GM19397 (cell line): ENCODE data around the gene ATP23.

ENCODE experiments used
- ATAC-seq: cut with Tn5 transposase; IDR thresholded peaks from one replicate; pipeline ENCODE4 v1.9.1; 2021; ENCODE audit warnings: mild to moderate bottlenecking, moderate library complexity; ENCODE audit not compliant: unreplicated experiment

The ATP23 gene

DNA sequence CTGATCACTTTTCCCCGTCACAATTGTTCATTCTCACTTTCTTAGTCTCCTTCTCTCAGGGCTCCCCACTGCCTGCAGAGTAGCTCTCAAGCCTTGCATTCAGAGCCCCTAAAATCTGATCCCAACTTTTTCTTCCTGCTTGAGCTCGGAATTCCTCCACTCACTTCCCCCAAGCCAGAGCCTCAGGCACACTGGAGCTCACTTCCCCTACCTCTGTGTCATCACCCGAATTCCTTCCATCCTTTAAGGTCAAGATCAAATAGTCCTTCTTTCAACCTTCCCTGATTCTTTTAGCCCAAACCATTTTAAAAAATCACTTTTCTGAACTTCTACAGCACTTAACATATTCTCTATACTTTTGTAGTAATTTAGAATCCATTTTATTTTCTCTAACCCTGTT is 34.1 kb upstream of the ATP23 start:
- no peak for ATAC-seq

DNA sequence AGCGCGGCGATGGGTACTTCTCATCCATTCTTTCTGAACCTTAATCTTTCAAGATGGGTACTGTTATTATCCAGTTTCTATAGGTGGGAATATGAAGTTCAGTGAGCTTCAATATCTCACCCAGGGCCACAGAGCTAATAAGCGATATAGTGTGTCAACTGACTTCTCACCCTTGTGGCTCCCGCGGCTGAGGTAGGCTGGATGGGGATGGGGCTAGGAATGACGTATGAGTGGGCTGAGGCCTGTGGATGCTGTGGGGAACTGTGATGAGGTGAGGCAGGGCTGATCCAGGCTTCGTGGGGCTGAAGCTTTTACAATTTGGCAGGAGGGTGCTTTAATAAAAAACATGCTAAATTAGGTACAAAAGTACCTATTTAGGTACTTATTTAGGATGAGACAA is 32.9 kb upstream of the ATP23 start:
- ATAC-seq = no peak

- ATAC-seq = no peak
These were observed 32.3 kb upstream of the ATP23 start for GRCh38 chr12:57909056-57909455.

DNA sequence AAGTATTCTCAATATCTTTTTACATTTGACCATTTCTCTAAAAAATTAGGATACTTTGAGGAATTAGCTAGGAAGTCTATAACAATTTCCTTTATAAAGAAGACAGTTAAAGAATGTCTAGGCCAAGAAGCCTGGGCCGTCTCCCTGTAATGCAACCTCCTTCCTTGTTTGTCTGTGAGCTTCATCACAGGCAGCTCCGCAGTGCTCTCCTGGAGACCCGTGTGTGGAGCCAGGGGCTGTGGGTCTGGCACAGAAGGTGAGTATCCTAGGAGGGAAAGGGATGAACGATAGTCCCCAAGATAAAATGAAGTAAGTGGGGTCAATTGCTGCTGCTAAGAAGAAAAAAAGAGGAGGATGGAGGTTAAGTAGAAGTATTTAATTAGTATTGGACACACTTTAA is 31.8 kb upstream of the ATP23 start:
- no peak for ATAC-seq

DNA sequence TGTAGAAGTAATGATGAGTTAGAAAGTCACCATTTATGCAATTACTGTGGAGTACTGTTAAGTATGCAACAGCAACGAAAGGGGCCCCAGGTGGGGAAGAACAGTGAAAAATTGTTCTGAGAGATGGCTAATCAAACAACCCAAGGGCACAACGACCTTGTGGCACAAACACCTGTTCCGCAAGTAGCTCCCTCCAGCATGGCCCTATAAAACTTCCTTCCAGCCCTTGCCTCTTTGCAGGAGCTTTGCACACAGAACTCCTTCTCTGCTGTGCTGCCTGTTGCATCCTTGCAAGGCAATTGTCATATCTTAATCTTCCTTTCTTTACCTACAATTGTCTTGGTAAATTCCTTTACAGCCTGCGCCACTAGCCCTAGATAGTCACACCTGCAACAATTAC is 23.2 kb upstream of the ATP23 start:
- ATAC-seq = no peak

GRCh38 chr12:57927086-57927485 is 14.3 kb upstream of the ATP23 start:
- ATAC-seq = no peak

- no peak for ATAC-seq
These were observed 12.1 kb upstream of the ATP23 start for GRCh38 chr12:57929092-57929830.

GRCh38 chr12:57934819-57935218 is 6.5 kb upstream of the ATP23 start:
- ATAC-seq = no peak

DNA sequence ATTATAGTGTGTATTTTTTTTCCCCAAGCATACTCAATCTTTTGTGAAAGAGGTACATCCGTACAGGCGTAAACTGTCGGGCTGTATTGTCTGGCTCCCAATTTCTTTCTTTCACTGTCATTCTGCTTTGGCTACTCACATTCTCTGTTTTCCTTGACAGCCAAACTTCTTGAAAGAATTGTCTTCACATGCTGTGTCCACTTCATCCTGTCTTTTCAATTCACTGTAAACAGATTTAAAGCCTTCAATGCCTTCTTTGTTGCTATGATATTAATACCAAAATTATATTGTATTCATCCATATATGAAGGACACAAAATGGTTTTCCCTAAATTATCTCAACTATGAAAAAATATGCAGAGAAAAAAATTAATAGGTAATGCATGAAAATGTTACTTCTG is 6.0 kb upstream of the ATP23 start:
- ATAC-seq = no peak

DNA sequence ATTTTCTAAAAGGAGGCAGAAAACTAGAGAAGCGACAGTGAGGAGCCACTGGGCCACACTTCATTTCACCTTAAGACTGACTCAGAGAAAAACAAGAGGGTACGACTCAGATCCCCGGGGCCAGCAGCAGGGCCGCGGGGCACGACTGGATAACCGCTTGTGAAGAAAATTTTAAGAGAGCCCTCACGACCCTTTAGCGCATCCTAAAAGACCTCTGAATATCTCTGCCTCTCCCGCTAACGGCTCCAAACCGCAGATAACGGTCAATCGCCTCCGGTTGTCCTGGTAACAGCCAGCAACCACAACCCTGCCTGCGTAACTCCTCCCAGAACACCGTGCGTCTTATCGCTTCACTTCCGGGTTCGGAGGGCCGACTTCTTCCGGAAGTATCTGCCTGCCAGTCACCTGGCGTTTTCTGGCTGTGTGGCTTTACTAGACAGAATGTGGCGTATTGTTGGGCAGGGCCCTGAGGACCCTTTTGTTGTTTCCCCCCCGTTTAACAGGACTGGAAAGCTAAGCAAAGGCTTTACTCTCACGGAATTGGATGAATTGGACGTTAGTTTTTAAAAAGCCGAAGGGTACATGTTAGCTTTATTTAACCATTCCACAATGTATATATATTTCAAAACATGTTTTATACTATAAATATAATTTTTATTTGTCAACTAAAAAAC is 5.4 kb upstream of the ATP23 start:
- ATAC-seq = peak; percentile 99

- ATAC-seq = no peak
These were observed 4.9 kb upstream of the ATP23 start for GRCh38 chr12:57936513-57936883.

- no peak for ATAC-seq
These were observed 2.1 kb upstream of the ATP23 start for GRCh38 chr12:57939291-57939690.

GRCh38 chr12:57940052-57940914 is 1.1 kb upstream of the ATP23 start:
- ATAC-seq = no peak

DNA sequence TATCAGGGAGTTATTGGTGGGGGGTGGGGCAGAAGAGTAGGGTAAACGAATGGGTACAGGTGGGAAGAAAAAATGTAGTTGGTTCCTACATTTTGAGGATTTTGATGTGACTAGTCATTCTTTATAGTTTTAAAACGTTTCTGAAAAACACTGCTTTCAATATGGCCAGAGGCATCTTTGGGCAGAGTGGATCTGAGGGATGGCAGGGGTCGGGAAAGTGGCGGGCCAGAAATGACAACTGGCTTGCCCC is 527 bp upstream of the ATP23 start:
- no peak for ATAC-seq

- no peak for ATAC-seq
These were observed 2.2 kb downstream of the ATP23 start for GRCh38 chr12:57943438-57944080.

- ATAC-seq = no peak
These were observed 3.1 kb downstream of the ATP23 start for GRCh38 chr12:57944313-57945023.

GRCh38 chr12:57952766-57953165 is 11.4 kb downstream of the ATP23 start:
- ATAC-seq = no peak

GRCh38 chr12:57954768-57955167 is 13.4 kb downstream of the ATP23 start:
- no peak for ATAC-seq

DNA sequence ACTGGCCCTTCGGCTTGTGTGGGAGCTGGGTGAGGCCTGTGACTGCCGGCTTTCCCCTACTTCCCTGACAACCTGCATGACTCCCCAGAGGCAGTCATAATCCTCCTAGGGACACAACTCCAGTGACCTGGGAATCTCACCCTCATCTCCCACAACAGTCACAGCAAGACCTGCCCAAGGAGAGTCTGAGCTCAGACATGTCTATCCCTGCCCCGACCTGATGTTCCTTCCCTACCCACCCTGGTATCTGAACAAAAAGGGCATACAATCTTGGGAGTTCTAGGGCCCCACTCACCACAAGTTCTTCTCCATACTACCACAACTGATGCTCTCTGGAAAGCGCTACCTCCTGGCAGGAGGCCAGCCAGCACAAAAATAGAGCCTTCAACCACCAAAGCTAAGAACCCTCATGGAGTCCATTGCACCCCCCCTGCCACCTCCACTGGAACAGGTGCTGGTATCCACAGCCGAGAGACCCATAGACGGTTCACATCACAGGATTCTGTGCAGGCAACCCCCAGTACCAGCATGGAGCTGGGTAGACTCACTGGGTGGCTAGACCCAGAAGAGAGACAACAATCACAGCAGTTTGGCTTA is 16.8 kb downstream of the ATP23 start:
- ATAC-seq = no peak

- no peak for ATAC-seq
These were observed 23.1 kb downstream of the ATP23 start for GRCh38 chr12:57964421-57964820.

- ATAC-seq = no peak
These were observed 24.4 kb downstream of the ATP23 start for GRCh38 chr12:57965766-57966165.
